Measurements from ENCODE around the gene MPZL1.
A peak's percentile ranks its signal among the peaks of the same experiment; 100 is the strongest.
"Not testable (repeated sequence)": the region's sequence is repeated elsewhere in the genome, so short reads cannot be mapped to it uniquely, and the experiment has no call there.

Gene MPZL1

DNA sequence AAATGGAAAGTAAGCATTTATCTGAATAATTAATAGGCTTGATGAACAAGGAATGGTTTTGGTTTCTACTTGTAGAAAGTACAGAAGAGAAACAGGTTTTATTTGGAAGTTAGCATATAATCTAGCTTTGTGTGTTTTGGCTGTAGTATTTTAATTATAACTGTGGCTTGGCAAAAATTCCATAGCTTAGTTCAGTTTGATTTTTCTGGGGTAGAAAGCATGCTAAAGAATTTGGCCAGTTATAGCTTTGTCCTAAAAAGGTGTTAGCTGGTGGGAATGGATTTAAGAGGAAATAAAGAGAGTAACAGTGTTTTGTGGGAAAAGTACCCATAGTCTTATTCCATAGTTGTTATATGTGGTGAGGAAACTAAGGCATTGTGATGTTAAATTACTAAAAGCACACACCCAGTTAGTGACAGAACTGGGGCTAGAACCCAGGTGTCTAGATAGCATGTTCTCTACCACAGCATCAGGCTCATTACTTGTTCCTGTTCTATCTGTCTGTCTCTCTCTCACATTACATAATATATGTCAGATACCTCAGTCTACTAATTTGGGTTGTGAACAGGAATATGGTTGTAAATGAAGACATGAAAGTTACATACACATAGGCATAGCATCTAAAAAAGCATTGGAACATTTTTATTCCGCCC lies 55.0 kb downstream of the MPZL1 start:
- no peak for DNase-seq (ENCODE audit: low read depth, low spot score)

DNA sequence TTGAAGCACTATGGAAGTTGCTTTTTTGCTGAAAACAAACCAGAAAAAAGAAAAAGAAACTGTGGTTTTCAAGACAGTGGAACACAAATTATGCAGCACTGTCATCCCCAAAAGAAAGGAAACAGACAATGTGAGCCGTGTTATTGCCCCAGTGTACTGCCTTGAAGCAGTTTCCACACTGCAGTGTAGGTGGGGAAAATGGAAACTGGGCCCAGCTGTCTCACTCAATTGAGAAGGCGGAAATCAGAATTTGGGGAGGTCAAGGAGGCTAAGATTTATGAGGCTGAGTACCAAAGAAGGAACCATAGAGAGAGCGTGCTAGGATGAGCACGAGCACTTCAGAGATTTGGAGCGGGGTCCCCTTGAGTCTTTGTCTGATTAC lies 55.5 kb downstream of the MPZL1 start:
- DNase-seq (ENCODE audit: low read depth, low spot score): no peak

DNA sequence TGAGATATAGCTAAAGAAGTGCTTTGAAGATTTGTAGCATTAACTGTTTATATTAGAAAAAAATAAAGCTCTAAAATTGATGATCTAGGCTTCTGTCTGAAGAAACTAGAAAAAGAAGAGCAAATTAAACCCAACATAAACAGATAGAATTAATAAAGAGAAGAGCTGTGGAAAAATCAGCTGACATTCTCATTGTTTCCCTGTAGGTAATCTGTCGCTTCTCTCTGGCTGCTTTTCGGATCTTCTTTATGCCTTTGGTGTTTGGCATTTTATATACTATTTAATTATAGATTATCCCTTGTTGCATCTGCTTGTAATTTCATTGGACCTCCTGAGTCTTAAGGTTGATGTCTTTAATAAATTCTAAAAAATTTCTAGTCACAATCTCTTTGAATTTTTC lies 59.8 kb downstream of the MPZL1 start:
- DNase-seq (ENCODE audit: low read depth, low spot score): no peak

DNA sequence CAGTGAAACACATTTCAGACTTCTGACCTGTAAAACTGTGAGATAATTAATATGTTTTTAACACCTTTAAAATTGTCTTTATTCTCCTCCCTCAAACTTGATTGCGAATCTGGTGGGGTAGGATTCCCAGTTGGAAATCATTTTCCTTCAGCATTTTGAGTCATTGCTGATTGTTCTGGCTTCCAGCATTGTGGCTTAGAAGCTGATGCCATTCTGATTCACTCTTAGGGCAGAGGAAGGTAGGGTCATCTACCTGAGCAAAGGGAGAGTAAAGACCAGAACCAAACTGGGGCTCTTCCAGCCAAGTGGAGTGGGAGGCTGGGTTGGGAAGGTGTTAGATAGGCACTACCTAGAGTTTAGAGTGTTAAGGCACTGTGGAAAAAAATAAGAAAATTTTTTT lies 61.2 kb downstream of the MPZL1 start:
- DNase-seq (ENCODE audit: low read depth, low spot score): no peak

DNA sequence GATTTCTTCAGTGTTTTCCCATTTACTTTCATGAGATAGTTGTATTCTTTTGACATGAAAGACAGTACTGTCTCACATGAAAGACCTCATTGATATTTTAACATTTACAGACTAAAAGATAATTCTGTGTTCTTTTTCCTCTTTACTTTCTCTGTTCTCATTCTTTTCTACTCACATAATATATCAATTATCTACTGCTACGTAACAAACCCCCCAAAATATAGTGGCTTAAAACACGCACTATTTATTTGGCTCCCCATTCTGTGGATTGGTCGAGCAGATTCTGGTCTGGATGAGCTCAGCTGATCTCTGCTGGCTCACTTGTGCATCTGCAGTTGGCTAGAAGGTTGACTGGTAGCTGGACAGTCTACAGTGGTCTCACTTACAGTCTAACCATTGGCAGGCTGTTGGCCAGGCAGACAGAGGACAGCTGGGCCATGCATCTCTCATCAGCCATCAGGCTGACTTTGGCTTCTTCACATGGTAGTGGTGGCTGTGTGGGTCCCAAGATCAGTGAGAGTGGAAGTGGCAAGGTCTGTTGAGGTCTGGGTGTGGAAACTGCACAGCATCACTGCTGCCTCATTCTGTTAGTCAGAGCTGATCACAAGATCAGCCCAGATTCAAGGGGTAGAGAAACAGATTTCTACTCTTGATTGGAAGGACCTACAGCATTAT lies 63.2 kb downstream of the MPZL1 start:
- DNase-seq (ENCODE audit: low read depth, low spot score): no peak

DNA sequence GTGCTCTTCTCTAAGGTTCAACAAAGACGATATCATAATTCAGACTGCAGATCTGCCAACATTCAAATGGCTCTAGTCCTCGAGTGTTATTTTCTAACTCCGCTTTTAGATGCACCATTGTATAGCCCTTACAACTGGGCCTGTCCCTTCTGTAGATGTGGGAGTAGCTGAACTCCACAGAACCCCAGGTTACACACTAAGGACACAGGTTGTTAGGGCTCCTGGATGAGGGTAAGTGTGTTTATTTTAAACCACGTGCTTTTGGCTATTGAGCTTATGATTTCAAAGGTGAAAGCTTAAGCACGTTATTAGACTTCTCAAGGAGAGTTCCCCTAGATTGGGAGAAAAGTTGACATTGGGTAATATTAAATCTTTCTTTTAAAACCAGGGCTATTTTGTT lies 64.7 kb downstream of the MPZL1 start:
- DNase-seq (ENCODE audit: low read depth, low spot score): no peak

DNA sequence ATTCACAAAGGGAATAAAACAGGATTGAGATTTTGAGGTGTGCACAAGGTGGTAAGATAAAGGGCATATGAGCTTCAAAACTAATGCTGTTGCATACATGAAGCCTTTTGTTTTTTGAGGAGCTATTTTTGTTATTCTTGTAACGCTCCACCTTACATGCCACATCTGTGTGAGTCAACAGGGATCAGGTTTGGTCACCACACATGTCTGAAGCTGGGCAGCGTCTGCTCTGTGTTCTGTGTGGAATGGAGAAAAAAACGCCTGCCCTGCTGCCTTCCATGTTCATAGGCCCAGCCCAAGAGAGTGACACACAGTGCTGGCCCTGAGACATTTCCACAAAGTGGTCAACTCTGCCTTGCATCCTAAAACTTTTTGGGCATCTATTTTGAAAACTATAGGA lies 67.7 kb downstream of the MPZL1 start:
- DNase-seq (ENCODE audit: low read depth, low spot score): no peak

DNA sequence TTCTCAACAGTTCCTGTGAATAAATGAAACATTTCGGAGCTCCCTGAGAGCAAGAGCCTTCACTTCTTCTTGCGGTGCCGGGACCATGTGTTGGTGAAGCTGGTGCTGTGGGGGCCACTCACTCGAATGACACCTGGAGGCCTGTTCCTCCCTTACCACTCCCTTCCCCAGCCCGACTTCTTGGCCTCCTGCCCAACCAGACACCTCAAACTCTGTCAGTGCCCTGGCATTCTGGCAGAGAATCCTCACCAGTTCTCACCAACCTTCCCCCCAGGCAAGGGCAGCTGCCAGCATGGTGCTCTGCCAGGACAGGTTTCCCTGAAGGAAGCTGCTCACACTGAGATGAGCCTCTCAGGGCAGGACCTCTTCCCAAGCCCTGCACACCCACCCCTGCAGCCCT lies 68.3 kb downstream of the MPZL1 start:
- DNase-seq (ENCODE audit: low read depth, low spot score): no peak

DNA sequence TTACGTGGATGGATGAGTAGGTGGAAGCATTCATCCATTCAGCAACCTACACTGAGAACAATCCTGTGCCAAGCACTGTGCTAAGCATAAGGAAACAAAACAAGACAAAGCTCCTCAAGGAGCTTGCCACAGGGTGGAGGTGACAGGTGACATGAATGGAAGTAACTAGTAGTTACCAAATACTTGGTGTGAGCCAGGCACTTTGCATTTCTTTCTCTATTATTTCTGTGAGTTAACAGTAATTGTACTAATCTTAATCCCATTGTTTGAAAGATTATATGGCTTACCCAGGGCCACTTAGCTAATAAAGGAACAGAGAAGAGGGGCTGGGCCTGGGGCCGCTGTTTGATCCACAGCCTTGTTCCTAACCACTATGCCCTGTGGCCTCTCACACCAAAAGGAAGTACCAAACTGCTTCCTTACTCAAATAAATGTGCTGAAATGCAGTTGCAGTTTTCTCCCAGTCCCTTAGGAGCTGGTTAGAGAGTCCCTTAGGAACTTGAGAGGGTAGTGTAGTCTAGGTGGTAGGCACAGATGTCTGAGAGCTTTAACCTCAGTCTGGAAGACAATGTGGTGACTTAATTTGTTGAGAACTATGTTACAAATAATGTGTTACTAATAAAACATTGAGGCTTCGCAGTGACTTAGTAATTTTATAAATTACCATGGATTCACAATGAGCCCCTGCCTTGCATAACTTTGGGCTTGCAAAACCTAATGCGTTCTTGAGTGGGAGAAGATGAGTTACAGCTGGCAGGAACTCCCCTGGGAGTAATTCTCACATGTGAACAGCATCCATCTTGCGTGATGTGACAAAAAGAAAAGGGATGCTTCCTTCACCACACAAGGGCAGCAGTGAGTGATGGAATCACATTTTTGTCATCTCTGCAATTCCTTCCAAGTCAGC lies 69.8 kb downstream of the MPZL1 start:
- no peak for DNase-seq (ENCODE audit: low read depth, low spot score)

DNA sequence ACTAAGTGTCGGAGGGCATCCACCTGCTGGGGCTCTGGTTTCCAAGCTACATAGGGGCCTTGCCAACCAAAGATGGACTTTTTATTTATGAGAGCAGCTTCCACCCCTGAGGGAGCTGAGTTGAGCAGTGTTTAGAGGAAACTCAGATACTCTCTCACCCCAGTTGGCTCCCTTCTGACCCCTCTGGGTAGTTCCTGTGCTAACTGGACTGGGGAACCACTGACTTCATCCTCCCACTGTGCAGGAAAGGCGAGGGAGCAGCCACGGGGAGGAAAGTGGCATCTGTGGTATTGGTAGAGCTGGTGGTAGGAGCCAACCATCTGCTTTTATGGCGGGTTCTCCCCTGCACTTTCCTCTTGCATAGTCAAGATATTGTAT lies 70.4 kb downstream of the MPZL1 start:
- DNase-seq (ENCODE audit: low read depth, low spot score): no peak

DNA sequence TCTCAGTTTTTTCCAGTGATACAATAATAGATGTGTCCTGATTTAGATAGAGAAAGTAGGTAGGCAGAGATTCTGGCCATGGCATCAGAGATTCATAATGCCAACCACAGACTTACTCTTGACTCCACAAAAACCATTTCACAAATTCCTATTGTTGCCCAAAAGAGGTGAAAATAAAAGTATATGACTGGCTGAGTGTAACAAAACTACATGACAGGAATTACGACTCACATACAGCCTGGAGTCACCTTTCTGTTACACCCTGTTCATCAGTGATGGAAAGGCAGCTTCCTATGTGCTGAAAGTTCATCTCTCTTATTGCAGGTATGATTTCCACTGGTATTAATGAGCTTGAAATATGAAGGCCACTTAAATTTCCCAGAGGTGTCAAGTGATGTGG lies 72.3 kb downstream of the MPZL1 start:
- no peak for DNase-seq (ENCODE audit: low read depth, low spot score)

DNA sequence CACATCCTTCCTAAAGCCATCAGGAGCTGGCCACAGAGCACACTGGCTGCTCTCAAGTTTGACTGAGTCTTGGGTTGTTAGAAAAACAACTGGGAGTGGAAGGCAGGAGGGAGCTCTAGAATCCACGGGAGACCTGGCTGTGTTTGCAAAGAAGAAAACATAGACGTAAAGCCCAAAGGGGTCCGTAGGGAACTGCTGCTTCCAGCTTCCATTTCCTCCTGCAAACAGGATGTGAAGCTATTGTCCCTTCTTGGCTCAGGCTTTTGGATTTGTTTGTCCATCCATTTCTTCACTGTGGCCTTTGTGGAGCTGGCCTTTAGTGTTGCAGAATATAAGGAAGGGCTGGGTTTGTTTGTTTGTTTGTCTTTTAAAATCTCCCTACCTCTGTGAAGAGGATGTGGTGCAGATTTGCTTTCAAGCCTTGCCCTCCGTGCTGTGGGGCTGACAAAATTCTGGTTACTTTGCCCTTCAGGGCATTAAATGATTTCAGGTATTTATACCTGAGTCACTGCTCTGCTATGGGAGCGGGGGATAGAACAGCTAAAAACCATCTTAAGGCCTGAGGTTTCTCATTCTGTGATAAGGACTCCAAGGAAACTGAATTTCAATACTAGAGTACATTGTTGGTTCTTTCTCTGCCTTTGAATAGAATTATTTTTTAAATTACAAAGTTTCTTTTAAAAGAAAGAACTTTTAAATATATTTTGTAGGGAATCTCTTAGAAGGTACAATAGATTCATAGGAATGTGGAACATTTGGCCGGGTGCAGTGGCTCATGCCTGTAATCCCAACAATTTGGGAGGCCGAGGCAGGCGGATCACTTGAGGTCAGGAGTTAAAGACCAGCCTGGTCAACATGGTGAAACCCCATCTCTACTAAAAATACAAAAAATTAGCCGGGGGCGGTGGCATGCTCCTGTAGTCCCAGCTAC lies 74.3 kb downstream of the MPZL1 start:
- no peak for DNase-seq (ENCODE audit: low read depth, low spot score)

DNA sequence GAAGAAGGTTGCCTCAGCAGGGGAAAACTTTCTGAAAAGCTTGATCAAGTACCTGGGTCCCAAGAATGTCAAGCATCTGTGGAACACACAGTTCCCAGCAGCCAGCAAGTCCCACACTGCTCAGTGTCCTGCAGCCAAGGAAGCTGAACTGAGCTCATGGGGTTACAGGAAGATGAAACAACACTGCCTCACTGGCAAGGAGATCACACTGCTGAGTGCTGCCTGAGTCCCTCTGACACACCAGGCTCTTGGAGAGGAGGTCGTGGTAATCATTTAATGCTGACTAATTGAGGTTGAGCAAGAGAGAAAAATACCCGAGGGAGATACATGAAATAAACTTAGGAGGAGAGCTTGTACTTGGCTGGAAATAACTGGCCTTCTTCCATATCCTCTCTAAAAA lies 75.2 kb downstream of the MPZL1 start:
- DNase-seq (ENCODE audit: low read depth, low spot score): no peak

DNA sequence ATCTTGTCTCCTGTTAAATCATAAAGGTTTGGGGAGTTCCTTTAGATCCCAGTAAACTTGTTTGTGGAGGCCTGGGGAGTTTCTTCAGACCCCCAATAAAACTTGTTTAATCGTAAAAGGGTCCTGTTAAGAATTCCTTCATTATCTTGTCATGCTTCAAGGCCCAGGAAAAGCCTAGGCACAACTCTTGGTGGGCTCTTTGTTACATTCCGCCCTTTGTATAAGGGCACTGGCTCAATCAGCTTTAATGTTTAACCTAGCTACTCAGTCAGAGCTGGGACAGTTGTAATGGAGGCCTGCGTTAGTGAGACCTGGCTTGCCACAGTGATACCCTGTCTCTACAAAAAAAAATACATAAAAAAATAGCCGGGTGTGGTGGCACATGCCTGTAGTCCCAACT lies 77.2 kb downstream of the MPZL1 start:
- DNase-seq (ENCODE audit: low read depth, low spot score): no peak

DNA sequence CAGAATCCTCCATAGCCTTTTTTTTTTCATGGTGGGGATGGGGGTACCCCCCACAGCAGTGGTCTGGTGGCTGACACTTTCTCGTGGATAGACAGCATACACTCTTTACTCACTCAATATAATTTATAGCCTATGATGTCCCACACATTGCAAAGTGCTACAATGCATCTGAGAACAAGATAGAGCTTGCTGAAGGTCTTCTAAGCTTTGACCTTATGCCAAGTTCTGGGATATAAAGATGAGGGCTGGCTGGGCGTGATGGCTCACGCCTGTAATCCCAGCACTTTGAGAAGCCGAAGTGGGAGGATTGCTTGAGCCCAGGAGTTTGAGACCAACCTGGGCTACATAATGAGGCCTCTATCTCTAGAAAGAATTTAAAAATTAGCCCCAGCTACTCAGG lies 78.0 kb downstream of the MPZL1 start:
- DNase-seq (ENCODE audit: low read depth, low spot score): no peak

DNA sequence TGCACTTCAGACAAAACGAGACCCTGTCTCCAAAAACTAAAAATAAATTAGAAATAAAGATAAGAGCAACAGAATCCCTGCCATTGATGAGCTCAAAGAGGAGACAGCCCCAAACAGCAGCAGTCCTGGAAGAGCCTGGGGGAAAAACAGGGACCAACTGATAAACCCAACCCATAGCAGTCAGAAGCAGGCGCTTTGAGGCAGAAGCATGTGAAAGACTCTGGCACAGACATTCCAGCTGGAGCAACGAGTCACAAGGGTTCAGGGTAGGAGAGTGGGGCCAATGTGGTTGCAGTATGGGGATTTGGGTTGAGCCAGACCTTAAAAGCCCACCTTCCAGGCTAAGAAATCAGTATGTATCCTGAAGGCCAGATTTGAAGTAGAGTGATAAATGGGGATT lies 78.5 kb downstream of the MPZL1 start:
- no peak for DNase-seq (ENCODE audit: low read depth, low spot score)

DNA sequence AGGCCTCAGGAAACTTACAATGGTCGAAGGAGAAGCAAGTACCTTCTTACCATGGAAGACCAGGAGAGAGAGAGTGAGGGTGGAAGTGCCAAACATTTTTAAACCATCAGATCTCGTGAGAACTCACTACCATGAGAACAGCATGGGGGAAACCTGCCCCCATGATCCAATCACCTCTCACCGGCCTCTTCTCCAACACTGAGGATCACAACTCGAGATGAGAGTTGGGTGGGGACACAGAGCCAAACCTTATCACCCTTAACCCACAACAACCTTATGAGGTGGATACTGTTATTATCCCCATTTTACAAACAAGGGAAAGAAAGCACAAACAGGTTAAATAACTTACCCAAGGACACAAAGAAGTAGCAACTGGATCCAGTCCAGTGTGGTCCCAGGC lies 80.5 kb downstream of the MPZL1 start:
- no peak for DNase-seq (ENCODE audit: low read depth, low spot score)

DNA sequence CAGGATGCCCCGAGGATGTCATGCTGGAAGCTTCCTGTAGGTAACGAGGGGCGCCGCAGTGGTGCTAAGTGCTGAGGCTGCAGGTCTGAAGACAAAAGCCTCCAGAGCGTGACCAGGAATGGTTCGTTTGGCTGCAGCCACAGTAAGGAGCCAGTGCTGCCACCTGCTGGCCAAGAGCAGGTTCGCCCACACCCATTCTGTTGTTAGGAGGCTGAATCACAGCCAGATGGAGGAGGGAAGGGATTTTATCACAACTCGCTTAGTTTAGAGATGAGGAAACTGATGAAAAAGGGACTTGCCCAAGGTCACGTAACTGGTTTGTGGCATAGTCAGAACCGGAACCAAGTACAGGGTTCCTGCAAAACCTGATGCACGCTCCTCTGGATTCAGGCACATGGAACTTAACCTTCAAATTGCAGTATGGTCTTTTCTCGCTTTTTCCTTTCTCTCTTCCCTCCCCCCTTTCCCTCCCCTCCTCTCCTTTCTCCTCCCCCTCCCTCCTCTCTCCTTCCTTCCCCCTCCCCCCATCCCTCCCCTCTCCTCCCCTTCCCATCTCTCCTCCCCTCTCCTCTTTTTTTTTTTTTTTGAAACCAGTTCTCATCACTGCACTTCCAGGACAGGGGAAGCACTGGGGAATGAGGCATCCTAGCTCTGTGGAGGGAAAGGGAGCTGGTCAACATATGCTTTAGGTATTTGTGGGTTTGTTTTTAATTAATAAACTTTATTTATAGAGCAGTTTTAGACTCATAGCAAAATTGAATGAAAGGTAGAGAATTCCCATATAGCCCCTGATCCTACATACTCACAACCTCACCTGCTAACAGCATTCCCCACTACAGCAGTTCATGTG lies 81.8 kb downstream of the MPZL1 start:
- DNase-seq (ENCODE audit: low read depth, low spot score): peak; percentile 70

DNA sequence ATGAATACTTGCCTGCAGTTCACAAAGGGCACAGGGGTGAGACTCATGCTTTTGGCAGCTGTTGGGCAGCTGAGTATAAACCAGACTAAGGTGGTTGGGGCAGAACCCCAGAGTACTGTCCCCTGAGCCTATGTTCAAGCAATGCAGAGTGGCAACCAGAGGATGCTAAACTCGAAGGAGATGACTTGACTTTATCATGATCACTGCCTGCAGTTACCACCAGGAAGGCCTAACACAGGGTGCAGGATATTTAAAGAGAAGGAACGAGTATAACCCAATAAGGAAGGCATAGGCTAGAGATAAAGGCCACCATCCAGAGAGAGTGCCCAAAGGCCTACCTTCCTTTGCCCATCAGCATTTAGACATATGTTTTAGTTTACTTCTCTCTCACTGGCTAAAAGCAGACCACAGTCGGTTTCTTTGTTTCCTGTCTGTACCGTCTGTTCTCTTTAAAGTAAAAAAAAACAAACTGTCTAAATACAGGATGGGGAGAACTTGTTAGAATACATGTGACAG lies 83.3 kb downstream of the MPZL1 start:
- DNase-seq (ENCODE audit: low read depth, low spot score): no peak

DNA sequence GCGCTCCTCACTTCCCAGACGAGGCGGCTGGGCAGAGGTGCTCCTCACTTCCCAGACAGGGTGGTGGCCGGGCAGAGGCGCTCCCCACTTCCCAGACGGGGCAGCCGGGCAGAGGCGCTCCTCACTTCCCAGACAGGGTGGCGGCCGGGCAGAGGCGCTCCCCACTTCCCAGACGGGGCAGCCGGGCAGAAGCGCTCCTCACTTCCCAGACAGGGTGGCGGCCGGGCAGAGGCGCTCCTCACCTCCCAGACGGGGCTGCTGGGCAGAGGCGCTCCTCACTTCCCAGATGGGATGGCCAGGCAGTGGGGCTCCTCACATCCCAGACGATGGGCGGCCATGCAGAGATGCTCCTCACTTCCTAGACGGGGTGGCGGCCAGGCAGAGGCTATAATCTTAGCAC lies 84.5 kb downstream of the MPZL1 start:
- DNase-seq (ENCODE audit: low read depth, low spot score): not testable (repeated sequence)

DNA sequence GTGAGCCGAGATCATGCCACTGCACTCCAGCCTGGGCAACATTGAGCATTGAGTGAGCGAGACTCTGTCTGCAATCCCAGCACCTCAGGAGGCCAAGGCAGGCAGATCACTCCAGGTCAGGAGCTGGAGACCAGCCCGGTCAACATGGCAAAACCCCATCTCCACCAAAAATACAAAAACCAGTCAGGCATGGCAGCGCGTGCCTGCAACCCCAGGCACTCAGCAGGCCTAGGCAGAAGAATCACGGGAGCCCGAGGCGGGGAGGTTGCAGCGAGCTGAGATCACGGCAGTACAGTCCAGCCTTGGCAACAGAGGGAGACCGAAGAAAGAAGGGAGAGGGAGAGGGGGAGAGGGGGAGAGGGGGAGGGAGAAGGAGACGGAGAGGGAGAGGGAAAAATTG lies 84.9 kb downstream of the MPZL1 start:
- not testable (repeated sequence) for DNase-seq (ENCODE audit: low read depth, low spot score)
